Measurements from ENCODE around the gene PACSIN2. TPM values are rescaled to one million over a fixed set of nuclear protein-coding genes. Genes with fewer than 3 reads are reported as not detected.

The PACSIN2 gene
- total RNA-seq, 3 donors from 2014 or later (not counting 1 experiment from before 2014, with no cell fraction given) = 37.1 to 48.5 (median 47.6) TPM

DNA sequence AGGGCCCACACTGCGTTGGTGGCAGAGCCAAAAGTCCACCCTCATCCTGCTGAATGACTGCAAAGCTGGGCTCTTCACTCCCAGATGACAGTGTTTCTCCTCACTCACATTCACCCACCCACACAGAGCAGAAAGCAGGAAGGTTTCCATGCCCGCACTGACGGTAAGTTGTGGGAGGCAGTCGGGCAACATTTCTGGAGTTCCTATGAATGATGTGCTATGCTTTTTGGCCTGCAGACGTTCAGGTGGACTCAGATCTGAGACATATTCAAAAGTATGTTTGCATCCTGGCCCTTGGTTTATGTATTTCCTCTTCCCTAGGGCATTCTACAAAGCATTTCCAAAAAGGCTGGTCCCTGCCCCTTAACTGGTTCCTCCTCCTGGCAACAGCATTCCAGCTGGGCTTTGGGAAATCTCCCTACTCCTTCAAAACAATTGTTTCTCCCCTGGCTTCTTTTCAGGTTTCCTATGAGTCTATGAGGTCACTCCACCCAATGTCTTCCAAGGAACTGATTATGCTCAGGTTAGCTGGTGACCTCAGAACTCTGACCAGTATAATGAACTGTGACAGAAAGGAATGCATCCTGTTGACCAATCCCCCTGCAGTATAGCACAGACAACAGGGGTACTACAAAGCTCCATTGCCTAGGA lies 36.4 kb downstream of the PACSIN2 start:
- Histone ChIP-seq H3K4me1 (ENCODE audit: control insufficient read depth, insufficient read depth, low read length) (peaks cover 9% of the 10 kb centered on the region), H3K9me3 (ENCODE audit: control insufficient read depth, insufficient read depth, low read length) (no peaks in the 10 kb centered on the region), H3K36me3 (ENCODE audit: control insufficient read depth, insufficient read depth, low read length) (no peaks in the 10 kb centered on the region), H3K27ac (ENCODE audit: low read length) (no peak overlapping the region), H3K27me3 (ENCODE audit: control insufficient read depth, insufficient read depth, low read length) (no peaks in the 10 kb centered on the region), H3K4me3 (ENCODE audit: low read length) (no peak overlapping the region)
- DNase-seq (no peak), ATAC-seq (no peak)
- 88% methylated on average over 5 of the region's 5 CpGs for WGBS (ENCODE audit: insufficient coverage)
- intact Hi-C loops (cut with micrococcal nuclease) = no loop called here
- no peaks in the 10 kb centered on the region for H3K27me3 Mint-ChIP-seq (ENCODE audit: low read depth in 2 of 2)
- peak overlapping the region in 1 of 2 donors; percentile 38 for H3K27ac Mint-ChIP-seq
- peaks cover 23 to 31% of the 10 kb centered on the region in 2 donors for H3K4me1 Mint-ChIP-seq
- no peaks in the 10 kb centered on the region for H3K36me3 Mint-ChIP-seq
- no peaks in the 10 kb centered on the region for H3K9me3 Mint-ChIP-seq
- H3K4me3 Mint-ChIP-seq = no peak overlapping the region
- no peak for TF ChIP-seq CTCF (IDR thresholded peaks at IDR 0.05)

- TF ChIP-seq CTCF (IDR thresholded peaks at IDR 0.05) = no peak
- Histone ChIP-seq H3K27me3 (ENCODE audit: control insufficient read depth, insufficient read depth, low read length) (no peaks in the 10 kb centered on the region), H3K4me1 (ENCODE audit: control insufficient read depth, insufficient read depth, low read length) (peaks cover 11% of the 10 kb centered on the region), H3K4me3 (ENCODE audit: low read length) (no peak overlapping the region), H3K36me3 (ENCODE audit: control insufficient read depth, insufficient read depth, low read length) (no peaks in the 10 kb centered on the region), H3K27ac (ENCODE audit: low read length) (no peak overlapping the region), H3K9me3 (ENCODE audit: control insufficient read depth, insufficient read depth, low read length) (no peaks in the 10 kb centered on the region)
- WGBS (ENCODE audit: insufficient coverage) = 64% methylated on average over 6 of the region's 6 CpGs
- intact Hi-C loops (cut with micrococcal nuclease) = no loop called here
- DNase-seq = no peak
- Mint-ChIP-seq H3K4me1 (peaks cover 26 to 36% of the 10 kb centered on the region in 2 donors), H3K36me3 (no peaks in the 10 kb centered on the region), H3K27ac (no peak overlapping the region), H3K9me3 (no peaks in the 10 kb centered on the region), H3K4me3 (no peak overlapping the region), H3K27me3 (ENCODE audit: low read depth in 2 of 2) (no peaks in the 10 kb centered on the region)
- ATAC-seq = peak in 1 of 3 donors; percentile 43
Measured at GRCh38 chr22:42977569-42977968, 37.4 kb downstream of the PACSIN2 start.

GRCh38 chr22:42976217-42976933 lies 38.6 kb downstream of the PACSIN2 start:
- intact Hi-C loops (cut with micrococcal nuclease) = no loop called here
- peaks cover 11% of the 10 kb centered on the region for H3K4me1 ChIP-seq (ENCODE audit: control insufficient read depth, insufficient read depth, low read length)
- no peaks in the 10 kb centered on the region for H3K27me3 Mint-ChIP-seq (ENCODE audit: low read depth in 2 of 2)
- H3K36me3 Mint-ChIP-seq = no peaks in the 10 kb centered on the region
- ATAC-seq = no peak
- H3K27me3 ChIP-seq (ENCODE audit: control insufficient read depth, insufficient read depth, low read length) = no peaks in the 10 kb centered on the region
- no peak for DNase-seq
- peaks cover 26 to 41% of the 10 kb centered on the region in 2 donors for H3K4me1 Mint-ChIP-seq
- 74% methylated on average over 5 of the region's 7 CpGs for WGBS (ENCODE audit: insufficient coverage)
- no peaks in the 10 kb centered on the region for H3K36me3 ChIP-seq (ENCODE audit: control insufficient read depth, insufficient read depth, low read length)
- H3K4me3 ChIP-seq (ENCODE audit: low read length) = no peak overlapping the region
- H3K9me3 Mint-ChIP-seq = no peaks in the 10 kb centered on the region
- TF ChIP-seq CTCF (IDR thresholded peaks at IDR 0.05) = no peak
- no peak overlapping the region for H3K4me3 Mint-ChIP-seq
- no peak overlapping the region for H3K27ac Mint-ChIP-seq
- no peaks in the 10 kb centered on the region for H3K9me3 ChIP-seq (ENCODE audit: control insufficient read depth, insufficient read depth, low read length)
- no peak overlapping the region for H3K27ac ChIP-seq (ENCODE audit: low read length)

All from natural killer cell (primary cell).